Stomach (tissue), 4 donors: ENCODE data around the gene TPMT.

Experiments used
- POLR2A ChIP-seq, 4 donors: fragments of 450-650 bp; IDR thresholded peaks; one replicate each; pipeline ENCODE4 v1.6.1; 2016; ENCODE audit warnings: antibody characterized with exemption in 4 of 4, control low read depth in 2 of 4, mild to moderate bottlenecking in 1 of 4, moderate library complexity in 1 of 4
- POLR2AphosphoS5 ChIP-seq, 3 donors: sonication (generic); formaldehyde crosslinking; IDR thresholded peaks; one replicate each; pipeline ENCODE4 v1.6.1; 2016; ENCODE audit warnings: antibody characterized with exemption in 3 of 3

- TF ChIP-seq POLR2AphosphoS5 (IDR thresholded peaks at IDR 0.05) (no peak), POLR2A (IDR thresholded peaks at IDR 0.05) (no peak)
Observed at GRCh38 chr6:18171871-18172270, 17.0 kb upstream of the TPMT start.
